Peyer's patch (tissue), 4 donors: ENCODE data around the gene CALR. TPM values are rescaled to one million over a fixed set of nuclear protein-coding genes. Genes with fewer than 3 reads are reported as not detected.

ENCODE experiments used
- DNase-seq, 3 donors: peaks; one replicate each; pipeline ENCODE4 v3.0.0-alpha.2; 2017 to 2019
- H3K27ac ChIP-seq, 4 donors: fragments of 200-600 bp; sonication (generic); one replicate each; pipeline ENCODE4 v1.5.1; 2016 to 2019
- H3K27me3 ChIP-seq, 2 donors: fragments of 200-600 bp; sonication (generic); one replicate each; pipeline ENCODE4 v1.5.1; 2019
- H3K36me3 ChIP-seq, 3 donors: fragments of 200-600 bp; sonication (generic); one replicate each; pipeline ENCODE4 v1.5.1; 2016 to 2019
- H3K4me1 ChIP-seq, 4 donors: fragments of 200-600 bp; sonication (generic); one replicate each; pipeline ENCODE4 v1.5.1; 2016 to 2019
- H3K4me3 ChIP-seq, 4 donors: fragments of 200-600 bp; sonication (generic); 1 replicate in 3 of 4; 2 replicates in 1 of 4; pipeline ENCODE4 v1.5.1; 2016 to 2019; ENCODE audit warnings: mild to moderate bottlenecking in 1 of 4
- H3K9me3 ChIP-seq, 4 donors: fragments of 200-600 bp; sonication (generic); one replicate each; pipeline ENCODE4 v1.5.1; 2016 to 2019; ENCODE audit warnings: mild to moderate bottlenecking in 1 of 4
- CTCF ChIP-seq, 6 experiments: fragments of 450-650 bp in 4 of 6; fragments of 200-600 bp in 2 of 6; sonication (generic) in 1 of 6; IDR thresholded peaks; one replicate each; pipeline ENCODE4 v1.5.1; 2017 to 2019; ENCODE audit warnings: antibody characterized with exemption in 6 of 6, mild to moderate bottlenecking in 3 of 6, moderate library complexity in 1 of 6
- POLR2A ChIP-seq, 2 donors: fragments of 450-650 bp; IDR thresholded peaks; one replicate each; pipeline ENCODE4 v1.5.1; 2017; ENCODE audit warnings: antibody characterized with exemption in 2 of 2, mild to moderate bottlenecking in 2 of 2, moderate library complexity in 2 of 2
- total RNA-seq, 4 donors: library from RNA; depleted of rRNA; stranded (reverse); fragments of >200 nt; gene quantifications; one replicate each; pipeline ENCODE4 v1.1.0, GENCODE V29; 2016

CALR gene
- total RNA-seq, 4 donors from 2014 or later, result 253 to 369 (median 359) TPM

GRCh38 chr19:12944104-12944674 is 5.8 kb downstream of the CALR start:
- H3K27ac ChIP-seq, result peak overlapping the region in 3 of 4 donors; percentile 93 to 97 (median 94)
- TF ChIP-seq CTCF (IDR thresholded peaks at IDR 0.05) (no peak), POLR2A (IDR thresholded peaks at IDR 0.05) (no peak)

GRCh38 chr19:12945479-12946091 is 7.2 kb downstream of the CALR start, which contains the start of gene RAD23A:
RAD23A (plus strand) TSS chr19:12945862; CDS start chr19:12945949, 87 bp downstream.
- no peaks in the 10 kb centered on the region for H3K27me3 ChIP-seq
- peak within 1 kb of the TSS; percentile 74 to 96 (median 83) for H3K4me3 ChIP-seq
- H3K27ac ChIP-seq, result peak within 1 kb of the TSS; percentile 93 to 97 (median 96)
- peaks cover 0 to 73% (median 0%) of the 10 kb centered on the region in 3 donors for H3K36me3 ChIP-seq
- DNase-seq, result peak; percentile 98 to 99 (median 99)
- TF ChIP-seq POLR2A (IDR thresholded peaks at IDR 0.05) (peak; percentile 71 to 80), CTCF (IDR thresholded peaks at IDR 0.05) (peak in 2 of 6 experiments; percentile 23 to 30)
- H3K9me3 ChIP-seq, result no peaks in the 10 kb centered on the region
- H3K4me1 ChIP-seq, result peaks cover 0 to 45% (median 7%) of the 10 kb centered on the region in 4 donors

More at GRCh38 chr19:12944104-12944674, 5.8 kb downstream of the CALR start:
- Histone ChIP-seq H3K9me3 (no peaks in the 10 kb centered on the region), H3K4me1 (peaks cover 0 to 57% (median 18%) of the 10 kb centered on the region in 4 donors), H3K4me3 (no peak overlapping the region), H3K27me3 (no peaks in the 10 kb centered on the region), H3K36me3 (peaks cover 0 to 67% (median 0%) of the 10 kb centered on the region in 3 donors)
- DNase-seq, result no peak

- H3K27ac ChIP-seq, result peak overlapping the region; percentile 93 to 97 (median 96)
- no peaks in the 10 kb centered on the region for H3K27me3 ChIP-seq
- no peaks in the 10 kb centered on the region for H3K9me3 ChIP-seq
- H3K4me3 ChIP-seq, result peak overlapping the region; percentile 74 to 96 (median 83)
- H3K36me3 ChIP-seq, result peaks cover 0 to 73% (median 0%) of the 10 kb centered on the region in 3 donors
- TF ChIP-seq POLR2A (IDR thresholded peaks at IDR 0.05) (no peak), CTCF (IDR thresholded peaks at IDR 0.05) (no peak)
- H3K4me1 ChIP-seq, result peaks cover 0 to 39% (median 4%) of the 10 kb centered on the region in 4 donors
- DNase-seq, result peak in 2 of 3 donors; percentile 73 to 80
These were observed 7.8 kb downstream of the CALR start for GRCh38 chr19:12946092-12946721.

GRCh38 chr19:12946731-12947496 is 8.5 kb downstream of the CALR start:
- Histone ChIP-seq H3K9me3 (no peaks in the 10 kb centered on the region), H3K27me3 (no peaks in the 10 kb centered on the region), H3K27ac (peak overlapping the region in 2 of 4 donors; percentile 93 to 97), H3K4me1 (peaks cover 0 to 32% (median 4%) of the 10 kb centered on the region in 4 donors), H3K4me3 (peak overlapping the region; percentile 74 to 96 (median 83)), H3K36me3 (peaks cover 0 to 73% (median 0%) of the 10 kb centered on the region in 3 donors)
- no peak for TF ChIP-seq CTCF (IDR thresholded peaks at IDR 0.05)
- TF ChIP-seq POLR2A (IDR thresholded peaks at IDR 0.05), result no peak
- DNase-seq, result no peak
